Ishikawa (cell line): ENCODE data around the gene DIP2C.

Source experiments
- CEBPB ChIP-seq: IDR thresholded peaks from 2 replicates; pipeline ENCODE4 v1.6.1; 2012
- CREB1 ChIP-seq: IDR thresholded peaks from 2 replicates; pipeline ENCODE4 v1.6.1; 2012; ENCODE audit warnings: low read depth
- EGR1 ChIP-seq: IDR thresholded peaks from 2 replicates; pipeline ENCODE4 v1.6.1; 2012
- EP300 ChIP-seq: IDR thresholded peaks from 2 replicates; pipeline ENCODE4 v1.6.1; 2012; ENCODE audit warnings: borderline replicate concordance
- FOXM1 ChIP-seq: IDR thresholded peaks from 2 replicates; pipeline ENCODE4 v1.6.1; 2012; ENCODE audit warnings: low read depth, borderline replicate concordance
- NFIC ChIP-seq: IDR thresholded peaks from 2 replicates; pipeline ENCODE4 v1.6.1; 2012
- RAD21 ChIP-seq: IDR thresholded peaks from 2 replicates; pipeline ENCODE4 v1.6.1; 2012; ENCODE audit warnings: low read depth
- TAF1 ChIP-seq: IDR thresholded peaks from 2 replicates; pipeline ENCODE4 v1.6.1; 2012; ENCODE audit warnings: low read depth, mild to moderate bottlenecking
- TCF12 ChIP-seq: IDR thresholded peaks from 2 replicates; pipeline ENCODE4 v1.6.1; 2012; ENCODE audit warnings: low read depth
- TEAD4 ChIP-seq: IDR thresholded peaks from 2 replicates; pipeline ENCODE4 v1.6.1; 2012
- YY1 ChIP-seq: IDR thresholded peaks from 2 replicates; pipeline ENCODE4 v1.6.1; 2012; ENCODE audit warnings: low read depth
- ZBTB7A ChIP-seq: IDR thresholded peaks from 2 replicates; pipeline ENCODE4 v1.6.1; 2012; ENCODE audit warnings: low read depth
- TF ChIP-seq, protein P1 (sequence below): IDR thresholded peaks from 2 replicates; pipeline ENCODE4 v1.6.1; 2012; ENCODE audit warnings: low read depth, mild to moderate bottlenecking
- TF ChIP-seq, protein P2 (sequence below): IDR thresholded peaks from 2 replicates; pipeline ENCODE4 v1.6.1; 2012
- TF ChIP-seq, protein P3 (sequence below): IDR thresholded peaks from 2 replicates; pipeline ENCODE4 v1.6.1; 2012

DIP2C gene

DNA sequence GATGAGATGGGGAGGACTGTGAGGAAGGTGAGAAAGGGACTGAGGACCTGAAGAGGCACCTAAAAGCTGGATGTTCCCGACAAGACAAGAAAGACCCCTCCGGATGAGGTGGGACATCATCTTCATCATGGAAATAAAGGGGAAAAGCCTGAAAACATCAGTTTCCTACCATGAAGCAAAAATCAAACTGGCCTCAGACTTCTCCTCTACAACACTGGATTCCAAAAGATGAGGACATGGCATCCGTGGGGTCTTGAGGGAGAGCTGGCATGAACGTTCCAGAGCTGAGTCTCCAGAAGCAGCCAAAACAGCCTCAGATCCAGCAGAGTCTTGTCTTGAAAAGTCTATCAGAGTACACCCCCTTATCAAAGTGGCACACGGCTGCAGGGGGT, 44.5 kb downstream of the DIP2C start:
- no peak for TF ChIP-seq NFIC
- TF ChIP-seq TCF12: no peak
- TF ChIP-seq YY1: no peak
- no peak for TF ChIP-seq EP300
- no peak for TF ChIP-seq CEBPB
- TF ChIP-seq ZBTB7A: no peak
- TF ChIP-seq, protein P1, sequence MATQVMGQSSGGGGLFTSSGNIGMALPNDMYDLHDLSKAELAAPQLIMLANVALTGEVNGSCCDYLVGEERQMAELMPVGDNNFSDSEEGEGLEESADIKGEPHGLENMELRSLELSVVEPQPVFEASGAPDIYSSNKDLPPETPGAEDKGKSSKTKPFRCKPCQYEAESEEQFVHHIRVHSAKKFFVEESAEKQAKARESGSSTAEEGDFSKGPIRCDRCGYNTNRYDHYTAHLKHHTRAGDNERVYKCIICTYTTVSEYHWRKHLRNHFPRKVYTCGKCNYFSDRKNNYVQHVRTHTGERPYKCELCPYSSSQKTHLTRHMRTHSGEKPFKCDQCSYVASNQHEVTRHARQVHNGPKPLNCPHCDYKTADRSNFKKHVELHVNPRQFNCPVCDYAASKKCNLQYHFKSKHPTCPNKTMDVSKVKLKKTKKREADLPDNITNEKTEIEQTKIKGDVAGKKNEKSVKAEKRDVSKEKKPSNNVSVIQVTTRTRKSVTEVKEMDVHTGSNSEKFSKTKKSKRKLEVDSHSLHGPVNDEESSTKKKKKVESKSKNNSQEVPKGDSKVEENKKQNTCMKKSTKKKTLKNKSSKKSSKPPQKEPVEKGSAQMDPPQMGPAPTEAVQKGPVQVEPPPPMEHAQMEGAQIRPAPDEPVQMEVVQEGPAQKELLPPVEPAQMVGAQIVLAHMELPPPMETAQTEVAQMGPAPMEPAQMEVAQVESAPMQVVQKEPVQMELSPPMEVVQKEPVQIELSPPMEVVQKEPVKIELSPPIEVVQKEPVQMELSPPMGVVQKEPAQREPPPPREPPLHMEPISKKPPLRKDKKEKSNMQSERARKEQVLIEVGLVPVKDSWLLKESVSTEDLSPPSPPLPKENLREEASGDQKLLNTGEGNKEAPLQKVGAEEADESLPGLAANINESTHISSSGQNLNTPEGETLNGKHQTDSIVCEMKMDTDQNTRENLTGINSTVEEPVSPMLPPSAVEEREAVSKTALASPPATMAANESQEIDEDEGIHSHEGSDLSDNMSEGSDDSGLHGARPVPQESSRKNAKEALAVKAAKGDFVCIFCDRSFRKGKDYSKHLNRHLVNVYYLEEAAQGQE: no peak
- TF ChIP-seq, protein P2, sequence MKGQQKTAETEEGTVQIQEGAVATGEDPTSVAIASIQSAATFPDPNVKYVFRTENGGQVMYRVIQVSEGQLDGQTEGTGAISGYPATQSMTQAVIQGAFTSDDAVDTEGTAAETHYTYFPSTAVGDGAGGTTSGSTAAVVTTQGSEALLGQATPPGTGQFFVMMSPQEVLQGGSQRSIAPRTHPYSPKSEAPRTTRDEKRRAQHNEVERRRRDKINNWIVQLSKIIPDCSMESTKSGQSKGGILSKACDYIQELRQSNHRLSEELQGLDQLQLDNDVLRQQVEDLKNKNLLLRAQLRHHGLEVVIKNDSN: no peak
- TF ChIP-seq CREB1: no peak
- TF ChIP-seq FOXM1: no peak

DNA sequence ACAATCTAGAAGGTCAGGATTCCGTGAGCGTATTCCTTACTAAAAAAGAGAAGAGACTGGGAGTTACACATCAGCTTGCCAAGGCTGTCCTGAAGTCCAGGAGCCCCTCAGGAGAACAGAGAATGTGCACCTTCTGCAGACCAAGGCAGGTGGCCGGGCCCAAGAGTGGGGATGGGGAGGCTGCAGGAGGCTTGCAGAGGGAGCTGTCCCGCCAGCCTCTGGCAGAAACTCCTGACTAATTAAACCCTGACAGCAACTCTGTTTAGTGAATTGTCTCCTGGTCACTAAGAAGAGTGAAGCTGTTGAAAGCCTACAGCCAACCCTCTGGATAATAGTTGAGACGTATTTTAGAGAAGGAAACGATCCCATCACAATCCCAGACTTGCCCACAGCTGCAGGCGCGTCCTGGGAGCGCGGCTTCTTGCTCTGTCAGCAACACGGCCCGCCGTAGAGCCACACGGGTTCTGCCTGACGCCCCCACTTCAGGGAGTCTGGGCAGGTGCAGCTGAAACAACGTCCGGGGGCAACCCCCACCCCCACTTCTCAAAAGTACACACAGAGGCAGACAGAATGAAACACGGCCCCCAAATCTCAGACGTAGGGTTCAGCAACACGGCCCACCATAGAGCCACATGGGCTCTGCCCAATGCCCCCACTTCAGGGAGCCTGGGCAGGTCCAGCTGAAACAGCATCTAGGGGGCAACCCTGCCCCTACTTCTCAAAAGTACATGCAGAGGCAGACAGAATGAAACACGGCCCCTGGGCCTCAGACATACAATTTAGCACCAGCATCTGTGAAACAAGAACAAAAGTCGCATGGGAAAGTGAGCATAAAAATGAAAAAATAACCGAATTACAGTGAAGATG, 45.2 kb downstream of the DIP2C start:
- TF ChIP-seq TEAD4: no peak
- no peak for TF ChIP-seq TAF1
- TF ChIP-seq NFIC: no peak
- TF ChIP-seq EGR1: no peak
- no peak for TF ChIP-seq CREB1
- TF ChIP-seq, protein P2: no peak
- no peak for TF ChIP-seq EP300
- no peak for TF ChIP-seq CEBPB
- TF ChIP-seq YY1: no peak
- TF ChIP-seq ZBTB7A: no peak
- TF ChIP-seq RAD21: no peak
- TF ChIP-seq, protein P3, sequence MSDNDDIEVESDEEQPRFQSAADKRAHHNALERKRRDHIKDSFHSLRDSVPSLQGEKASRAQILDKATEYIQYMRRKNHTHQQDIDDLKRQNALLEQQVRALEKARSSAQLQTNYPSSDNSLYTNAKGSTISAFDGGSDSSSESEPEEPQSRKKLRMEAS: no peak
- no peak for TF ChIP-seq TCF12
- TF ChIP-seq, protein P1: no peak
- no peak for TF ChIP-seq FOXM1

GRCh38 chr10:642186-642890, 47.1 kb downstream of the DIP2C start:
- TF ChIP-seq YY1: no peak

GRCh38 chr10:641149-642010, 48.1 kb downstream of the DIP2C start:
- TF ChIP-seq, protein P2: no peak
- TF ChIP-seq NFIC: no peak
- TF ChIP-seq FOXM1: no peak
- TF ChIP-seq, protein P1: no peak
- TF ChIP-seq CREB1: no peak
- TF ChIP-seq RAD21: no peak
- TF ChIP-seq EP300: no peak
- no peak for TF ChIP-seq EGR1
- TF ChIP-seq TAF1: no peak
